LHCN-M2 (cell line): ENCODE measurements around the gene P2RY4. TPM values are rescaled to one million over a fixed set of nuclear protein-coding genes. Genes with fewer than 3 reads are reported as not detected.
"Not testable (repeated sequence)": the region's sequence is repeated elsewhere in the genome, so short reads cannot be mapped to it uniquely, and the experiment has no call there.

ENCODE experiments used
- DNase-seq: peaks from one replicate; pipeline ENCODE4 v3.0.0-alpha.2; 2012; ENCODE audit warnings: low read depth
- total RNA-seq: library from RNA; depleted of rRNA; stranded (reverse); fragments of >200 nt; gene quantifications from 2 replicates; pipeline ENCODE4 v1.2.3, GENCODE V29; 2014; rRNA removed

P2RY4 gene
- total RNA-seq, 1 experiment from 2014 or later: not detected

GRCh38 chrX:70244881-70245280 is 15.1 kb downstream of the P2RY4 start:
- DNase-seq: no peak

DNA sequence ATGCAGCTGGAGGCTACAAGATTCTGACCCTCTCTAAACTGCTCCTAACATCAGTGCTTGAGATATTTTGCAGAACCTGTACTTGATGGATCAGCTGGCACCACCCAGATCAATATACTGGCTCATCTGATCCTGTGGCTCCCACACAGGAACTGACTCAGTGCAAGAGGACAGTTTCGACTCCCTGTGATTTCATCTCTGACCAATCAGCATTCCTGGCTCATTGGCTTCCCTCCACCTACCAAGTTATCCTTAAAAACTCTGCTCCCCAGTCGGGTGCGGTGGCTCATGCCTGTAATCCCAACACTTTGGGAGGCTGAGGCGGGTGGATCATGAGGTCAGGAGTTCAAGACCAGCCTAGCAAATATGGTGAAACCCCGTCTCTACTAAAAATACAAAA is 16.4 kb downstream of the P2RY4 start:
- DNase-seq: not testable (repeated sequence)

DNA sequence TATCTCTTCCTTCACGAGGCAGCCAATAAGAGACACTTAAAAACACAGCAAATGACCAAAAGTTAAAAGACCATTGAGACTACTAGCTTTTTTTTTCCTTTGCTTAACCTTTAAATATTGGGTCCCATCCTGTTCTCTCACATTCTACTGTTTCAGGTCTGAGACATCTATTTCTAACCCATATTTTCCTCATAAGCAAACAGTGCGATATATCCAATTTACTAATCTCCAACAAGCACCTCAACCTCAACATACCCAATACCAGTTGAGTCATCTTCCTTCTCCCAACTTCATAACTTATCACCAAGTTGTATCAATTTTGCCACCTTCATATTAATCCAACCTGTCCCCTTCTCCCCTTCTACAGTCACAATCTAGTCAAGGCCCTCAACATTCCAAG is 18.5 kb downstream of the P2RY4 start:
- DNase-seq: no peak

DNA sequence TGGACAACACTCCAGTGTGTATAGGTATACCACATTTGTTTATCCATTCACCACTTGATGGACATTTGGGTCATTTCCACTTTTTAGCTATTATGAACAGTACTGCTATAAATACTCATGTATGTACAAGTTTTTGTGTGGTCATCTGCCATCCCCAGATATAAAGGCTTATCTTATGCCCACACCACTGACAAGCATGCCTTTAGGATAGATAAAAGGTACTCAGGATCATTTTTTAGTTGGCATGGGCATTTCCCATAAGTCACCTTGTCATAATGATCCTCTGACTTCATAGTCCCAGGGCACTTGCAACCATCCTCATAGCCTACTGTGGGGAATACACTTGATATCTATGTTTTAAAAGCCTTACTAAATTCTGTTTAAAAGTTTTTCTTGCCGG is 19.3 kb downstream of the P2RY4 start:
- no peak for DNase-seq

GRCh38 chrX:70234355-70234754 is 25.6 kb downstream of the P2RY4 start, which contains the start of gene AWAT1:
Gene AWAT1 (plus strand): TSS chrX:70234655. CDS start chrX:70234696, 41 bp downstream.
- no peak for DNase-seq

DNA sequence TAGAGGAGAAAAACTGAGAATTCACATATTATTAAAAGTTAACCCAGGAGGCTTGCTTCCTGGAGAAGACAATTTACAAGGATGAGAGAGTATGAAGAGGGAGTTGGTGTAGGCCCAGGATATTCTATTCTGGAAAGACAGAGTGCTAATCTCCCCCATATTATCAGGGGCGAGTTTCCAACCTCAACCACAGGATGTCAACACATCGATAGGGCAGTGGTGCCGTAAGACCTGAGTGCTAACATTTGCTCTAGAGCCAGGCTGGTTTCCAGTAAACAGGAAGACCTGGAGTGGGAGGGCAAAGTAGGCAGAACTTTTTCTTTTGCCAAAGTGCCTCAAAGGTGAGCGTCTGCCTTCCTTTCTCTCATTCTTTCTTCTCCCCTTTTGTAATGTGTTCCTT is 28.3 kb downstream of the P2RY4 start:
- no peak for DNase-seq

GRCh38 chrX:70226687-70227086 is 33.3 kb downstream of the P2RY4 start:
- no peak for DNase-seq

DNA sequence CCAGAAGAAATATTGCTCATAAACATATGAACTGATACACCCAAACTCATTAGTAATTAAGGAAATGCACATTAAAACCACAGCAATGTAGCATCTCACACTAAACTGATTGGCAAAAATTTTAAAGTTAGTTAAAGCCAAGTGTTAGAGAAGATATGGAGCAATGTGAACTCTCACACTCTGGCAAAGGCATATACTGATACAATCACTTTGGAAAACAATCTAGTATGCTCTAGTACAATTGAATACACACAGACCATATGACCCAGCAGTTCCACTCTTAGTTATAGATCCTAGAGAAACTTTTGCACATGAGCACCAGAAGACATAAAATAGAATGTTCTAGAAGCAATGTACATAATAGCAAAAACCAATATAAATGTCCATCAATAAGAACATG is 34.0 kb downstream of the P2RY4 start:
- no peak for DNase-seq

DNA sequence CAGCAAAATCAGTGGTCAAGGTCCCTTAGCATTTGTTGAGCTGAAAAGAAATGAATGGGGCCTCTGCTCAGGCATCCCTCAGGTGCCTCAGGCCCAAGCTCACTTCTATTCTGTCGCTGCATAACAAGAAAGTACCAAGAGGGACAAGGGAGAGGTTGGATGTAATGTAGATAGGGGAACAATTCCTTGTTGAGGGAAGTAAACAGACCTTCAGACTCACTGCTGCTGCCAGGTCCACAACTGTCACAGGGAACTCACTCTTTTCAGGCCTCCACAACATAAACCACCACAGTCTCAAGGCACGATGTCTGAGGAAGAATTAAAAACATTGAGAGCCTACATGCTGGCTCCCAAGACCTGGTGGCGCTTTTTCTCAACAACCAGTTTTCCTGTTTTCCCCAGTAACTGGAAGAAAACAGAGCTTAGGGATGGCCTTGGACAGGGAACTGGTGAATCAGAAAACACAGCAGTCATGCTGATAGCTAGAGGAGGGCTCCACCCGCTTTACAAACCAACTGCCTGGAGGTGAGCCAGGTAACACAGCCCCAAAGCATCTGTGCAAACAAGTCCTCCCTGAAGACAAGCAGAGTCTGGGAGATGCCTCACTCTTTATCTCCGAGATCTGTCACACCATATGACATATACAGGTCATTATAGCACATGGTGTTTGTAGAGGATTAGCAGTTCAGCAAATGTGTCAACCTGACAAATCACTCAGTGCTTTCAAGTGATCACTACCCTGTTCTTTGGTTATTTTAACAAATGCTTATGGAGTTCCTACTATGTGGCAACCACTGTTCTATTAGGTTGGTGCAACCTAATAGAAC is 39.9 kb downstream of the P2RY4 start:
- no peak for DNase-seq

- DNase-seq: not testable (repeated sequence)
These were observed 50.4 kb downstream of the P2RY4 start for GRCh38 chrX:70209570-70209969.

- no peak for DNase-seq
These were observed 51.5 kb downstream of the P2RY4 start for GRCh38 chrX:70208479-70208878.

Other genes starting within 250 kb of the P2RY4 start
- gene AWAT2, start 210.3 kb downstream of the P2RY4 start, total RNA-seq: 0.13 TPM in 1 of 2 replicates, not detected in the other
- gene OTUD6A, start 197.7 kb downstream of the P2RY4 start, total RNA-seq: not detected in 2 replicates
- gene IGBP1, start 126.8 kb downstream of the P2RY4 start, total RNA-seq: 38.7 and 39.6 TPM in 2 replicates
- not detected in 2 replicates for gene DGAT2L6, start 82.7 kb downstream of the P2RY4 start, total RNA-seq
- gene AWAT1, start 25.5 kb downstream of the P2RY4 start, total RNA-seq: not detected in 2 replicates
- not detected in 2 replicates for gene ARR3, start 8.1 kb upstream of the P2RY4 start, total RNA-seq
- gene RAB41, start 22.0 kb upstream of the P2RY4 start, total RNA-seq: not detected in 2 replicates
- gene PDZD11, start 29.7 kb upstream of the P2RY4 start, total RNA-seq: 83.5 and 84.9 TPM in 2 replicates
- gene KIF4A, start 29.9 kb upstream of the P2RY4 start, total RNA-seq: 38.9 and 42.1 TPM in 2 replicates
- gene GDPD2, start 163.1 kb upstream of the P2RY4 start, total RNA-seq: not detected in 2 replicates
- 6.8 and 13.5 TPM in 2 replicates for gene DLG3, start 184.6 kb upstream of the P2RY4 start, total RNA-seq